ENCODE measurements around the gene ZNF282. TPM values are rescaled to one million over a fixed set of nuclear protein-coding genes. Genes with fewer than 3 reads are reported as not detected.

ZNF282 gene
- total and polyA plus RNA-seq, 9 of the 15 experiments (the other 6 are each of a cell fraction or from before 2014, with no cell fraction given) = 0.76 to 58.6 (median 17.4) TPM

DNA sequence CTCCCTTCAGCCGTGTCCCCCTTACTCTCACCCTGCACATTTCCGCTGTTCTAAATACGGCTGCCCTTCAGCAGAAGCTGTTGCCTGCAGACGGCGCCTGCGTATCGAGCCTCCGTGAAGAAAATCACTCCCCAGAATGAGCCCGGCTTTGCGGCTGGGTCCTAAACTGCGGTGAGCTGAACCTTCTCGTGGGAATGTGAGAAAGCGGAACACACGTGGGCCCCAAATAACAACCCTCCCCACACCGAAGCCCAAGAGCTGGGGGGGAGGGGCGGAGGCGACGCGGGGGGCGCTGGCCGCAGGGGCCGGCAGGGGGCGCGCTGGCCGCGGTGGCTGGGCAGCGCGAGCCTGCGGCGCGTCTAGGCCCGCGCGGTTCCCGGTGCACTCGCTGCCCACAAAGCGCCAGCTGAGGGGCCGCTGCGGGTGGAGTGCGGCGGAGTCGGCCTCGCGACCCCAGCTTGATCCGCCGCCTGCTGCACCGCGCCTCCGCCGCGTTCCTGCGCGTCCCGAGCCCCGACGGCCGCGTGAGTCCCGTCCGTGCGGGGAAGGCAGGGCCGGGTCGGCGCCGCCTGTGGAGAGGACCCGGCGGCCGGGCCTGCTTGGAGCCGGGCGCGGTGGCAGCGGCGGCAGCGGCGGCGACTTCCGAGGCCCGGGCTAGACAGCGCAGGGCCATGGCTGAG is 48.1 kb upstream of the ZNF282 start, which contains the start of gene ZNF398 (continued):
- TF ChIP-seq, protein P1, sequence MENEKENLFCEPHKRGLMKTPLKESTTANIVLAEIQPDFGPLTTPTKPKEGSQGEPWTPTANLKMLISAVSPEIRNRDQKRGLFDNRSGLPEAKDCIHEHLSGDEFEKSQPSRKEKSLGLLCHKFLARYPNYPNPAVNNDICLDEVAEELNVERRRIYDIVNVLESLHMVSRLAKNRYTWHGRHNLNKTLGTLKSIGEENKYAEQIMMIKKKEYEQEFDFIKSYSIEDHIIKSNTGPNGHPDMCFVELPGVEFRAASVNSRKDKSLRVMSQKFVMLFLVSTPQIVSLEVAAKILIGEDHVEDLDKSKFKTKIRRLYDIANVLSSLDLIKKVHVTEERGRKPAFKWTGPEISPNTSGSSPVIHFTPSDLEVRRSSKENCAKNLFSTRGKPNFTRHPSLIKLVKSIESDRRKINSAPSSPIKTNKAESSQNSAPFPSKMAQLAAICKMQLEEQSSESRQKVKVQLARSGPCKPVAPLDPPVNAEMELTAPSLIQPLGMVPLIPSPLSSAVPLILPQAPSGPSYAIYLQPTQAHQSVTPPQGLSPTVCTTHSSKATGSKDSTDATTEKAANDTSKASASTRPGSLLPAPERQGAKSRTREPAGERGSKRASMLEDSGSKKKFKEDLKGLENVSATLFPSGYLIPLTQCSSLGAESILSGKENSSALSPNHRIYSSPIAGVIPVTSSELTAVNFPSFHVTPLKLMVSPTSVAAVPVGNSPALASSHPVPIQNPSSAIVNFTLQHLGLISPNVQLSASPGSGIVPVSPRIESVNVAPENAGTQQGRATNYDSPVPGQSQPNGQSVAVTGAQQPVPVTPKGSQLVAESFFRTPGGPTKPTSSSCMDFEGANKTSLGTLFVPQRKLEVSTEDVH (IDR thresholded peaks at IDR 0.05; ENCODE audit: low read depth, partially characterized antibody) = peak; percentile 55
- TF ChIP-seq, protein P2, sequence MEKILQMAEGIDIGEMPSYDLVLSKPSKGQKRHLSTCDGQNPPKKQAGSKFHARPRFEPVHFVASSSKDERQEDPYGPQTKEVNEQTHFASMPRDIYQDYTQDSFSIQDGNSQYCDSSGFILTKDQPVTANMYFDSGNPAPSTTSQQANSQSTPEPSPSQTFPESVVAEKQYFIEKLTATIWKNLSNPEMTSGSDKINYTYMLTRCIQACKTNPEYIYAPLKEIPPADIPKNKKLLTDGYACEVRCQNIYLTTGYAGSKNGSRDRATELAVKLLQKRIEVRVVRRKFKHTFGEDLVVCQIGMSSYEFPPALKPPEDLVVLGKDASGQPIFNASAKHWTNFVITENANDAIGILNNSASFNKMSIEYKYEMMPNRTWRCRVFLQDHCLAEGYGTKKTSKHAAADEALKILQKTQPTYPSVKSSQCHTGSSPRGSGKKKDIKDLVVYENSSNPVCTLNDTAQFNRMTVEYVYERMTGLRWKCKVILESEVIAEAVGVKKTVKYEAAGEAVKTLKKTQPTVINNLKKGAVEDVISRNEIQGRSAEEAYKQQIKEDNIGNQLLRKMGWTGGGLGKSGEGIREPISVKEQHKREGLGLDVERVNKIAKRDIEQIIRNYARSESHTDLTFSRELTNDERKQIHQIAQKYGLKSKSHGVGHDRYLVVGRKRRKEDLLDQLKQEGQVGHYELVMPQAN (IDR thresholded peaks at IDR 0.05; ENCODE audit: borderline replicate concordance) = peak; percentile 85; the same call in 1 of the 2 replicates
- TF ChIP-seq CSDE1 (IDR thresholded peaks at IDR 0.05) = peak in 1 of 2 experiments; percentile 20; a peak in 1 of 4 replicates
- TF ChIP-seq ZNF311 (CRISPR knock-in tag; IDR thresholded peaks at IDR 0.05) = no peak
- peak; percentile 25 for TF ChIP-seq TCF3 (CRISPR knock-in tag; IDR thresholded peaks at IDR 0.05)
- TF ChIP-seq, protein P3, sequence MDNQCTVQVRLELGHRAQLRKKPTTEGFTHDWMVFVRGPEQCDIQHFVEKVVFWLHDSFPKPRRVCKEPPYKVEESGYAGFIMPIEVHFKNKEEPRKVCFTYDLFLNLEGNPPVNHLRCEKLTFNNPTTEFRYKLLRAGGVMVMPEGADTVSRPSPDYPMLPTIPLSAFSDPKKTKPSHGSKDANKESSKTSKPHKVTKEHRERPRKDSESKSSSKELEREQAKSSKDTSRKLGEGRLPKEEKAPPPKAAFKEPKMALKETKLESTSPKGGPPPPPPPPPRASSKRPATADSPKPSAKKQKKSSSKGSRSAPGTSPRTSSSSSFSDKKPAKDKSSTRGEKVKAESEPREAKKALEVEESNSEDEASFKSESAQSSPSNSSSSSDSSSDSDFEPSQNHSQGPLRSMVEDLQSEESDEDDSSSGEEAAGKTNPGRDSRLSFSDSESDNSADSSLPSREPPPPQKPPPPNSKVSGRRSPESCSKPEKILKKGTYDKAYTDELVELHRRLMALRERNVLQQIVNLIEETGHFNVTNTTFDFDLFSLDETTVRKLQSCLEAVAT (IDR thresholded peaks at IDR 0.05) = peak in 1 of 2 experiments; percentile 79; a peak in 2 of 4 replicates
- peak; percentile 59; the same call in 1 of the 2 replicates for TF ChIP-seq ZNF766 (CRISPR knock-in tag; conservative IDR thresholded peaks at IDR 0.05)
- 0 out of 2 replicates have a peak, but pooled peaks have one; percentile 42 for TF ChIP-seq MEF2D (tag; conservative IDR thresholded peaks at IDR 0.05; ENCODE audit: low read depth)
- no peak for TF ChIP-seq CHD4 (IDR thresholded peaks at IDR 0.05; ENCODE audit: insufficient read depth, insufficient replicate concordance, low read depth, low read length, poor library complexity, severe bottlenecking)
- no peak for TF ChIP-seq GATA2 (CRISPR knock-in tag; IDR thresholded peaks at IDR 0.05)
- no peak for TF ChIP-seq ZNF707 (CRISPR knock-in tag; conservative IDR thresholded peaks at IDR 0.05)
- no peak for TF ChIP-seq ZNF224 (CRISPR knock-in tag; IDR thresholded peaks at IDR 0.05)
- peak; percentile 85 for TF ChIP-seq CXXC5 (CRISPR knock-in tag; IDR thresholded peaks at IDR 0.05)
- TF ChIP-seq, protein P4, sequence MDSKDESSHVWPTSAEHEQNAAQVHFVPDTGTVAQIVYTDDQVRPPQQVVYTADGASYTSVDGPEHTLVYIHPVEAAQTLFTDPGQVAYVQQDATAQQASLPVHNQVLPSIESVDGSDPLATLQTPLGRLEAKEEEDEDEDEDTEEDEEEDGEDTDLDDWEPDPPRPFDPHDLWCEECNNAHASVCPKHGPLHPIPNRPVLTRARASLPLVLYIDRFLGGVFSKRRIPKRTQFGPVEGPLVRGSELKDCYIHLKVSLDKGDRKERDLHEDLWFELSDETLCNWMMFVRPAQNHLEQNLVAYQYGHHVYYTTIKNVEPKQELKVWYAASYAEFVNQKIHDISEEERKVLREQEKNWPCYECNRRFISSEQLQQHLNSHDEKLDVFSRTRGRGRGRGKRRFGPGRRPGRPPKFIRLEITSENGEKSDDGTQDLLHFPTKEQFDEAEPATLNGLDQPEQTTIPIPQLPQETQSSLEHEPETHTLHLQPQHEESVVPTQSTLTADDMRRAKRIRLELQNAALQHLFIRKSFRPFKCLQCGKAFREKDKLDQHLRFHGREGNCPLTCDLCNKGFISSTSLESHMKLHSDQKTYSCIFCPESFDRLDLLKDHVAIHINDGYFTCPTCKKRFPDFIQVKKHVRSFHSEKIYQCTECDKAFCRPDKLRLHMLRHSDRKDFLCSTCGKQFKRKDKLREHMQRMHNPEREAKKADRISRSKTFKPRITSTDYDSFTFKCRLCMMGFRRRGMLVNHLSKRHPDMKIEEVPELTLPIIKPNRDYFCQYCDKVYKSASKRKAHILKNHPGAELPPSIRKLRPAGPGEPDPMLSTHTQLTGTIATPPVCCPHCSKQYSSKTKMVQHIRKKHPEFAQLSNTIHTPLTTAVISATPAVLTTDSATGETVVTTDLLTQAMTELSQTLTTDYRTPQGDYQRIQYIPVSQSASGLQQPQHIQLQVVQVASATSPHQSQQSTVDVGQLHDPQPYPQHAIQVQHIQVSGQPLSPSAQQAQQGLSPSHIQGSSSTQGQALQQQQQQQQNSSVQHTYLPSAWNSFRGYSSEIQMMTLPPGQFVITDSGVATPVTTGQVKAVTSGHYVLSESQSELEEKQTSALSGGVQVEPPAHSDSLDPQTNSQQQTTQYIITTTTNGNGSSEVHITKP (IDR thresholded peaks at IDR 0.05; ENCODE audit: partially characterized antibody) = no peak
- TF ChIP-seq SMARCE1 (IDR thresholded peaks at IDR 0.05) = no peak
- TF ChIP-seq NCOA2 (IDR thresholded peaks at IDR 0.05; ENCODE audit: partially characterized antibody in 2 of 2) = no peak
